Esophagus muscularis mucosa (tissue), 4 donors: ENCODE data around the gene PLPPR3. TPM values are rescaled to one million over a fixed set of nuclear protein-coding genes. Genes with fewer than 3 reads are reported as not detected.
"Not testable (repeated sequence)": the region's sequence is repeated elsewhere in the genome, so short reads cannot be mapped to it uniquely, and the experiment has no call there.

ENCODE experiments used
- DNase-seq: peaks from one replicate; pipeline ENCODE4 v3.0.0-alpha.2; 2017; ENCODE audit errors: extremely low spot score
- H3K27ac ChIP-seq, 4 donors: fragments of 200-600 bp; sonication (generic); replicated peaks in 1 of 4; 1 replicate in 3 of 4; 2 replicates in 1 of 4; pipeline ENCODE4 v1.5.1; 2016 to 2019; ENCODE audit warnings: mild to moderate bottlenecking in 1 of 4
- H3K27me3 ChIP-seq, 4 donors: fragments of 200-600 bp; sonication (generic); one replicate each; pipeline versions ENCODE4 v1.5.1 to v1.6.0; 2016 to 2019
- H3K36me3 ChIP-seq, 4 donors: fragments of 200-600 bp; sonication (generic); one replicate each; pipeline ENCODE4 v1.5.1; 2016 to 2019
- H3K4me1 ChIP-seq, 4 donors: fragments of 200-600 bp; sonication (generic); one replicate each; pipeline ENCODE4 v1.5.1; 2016 to 2019
- H3K4me3 ChIP-seq, 4 donors: fragments of 200-600 bp; sonication (generic); 1 replicate in 2 of 4; 2 replicates in 2 of 4; pipeline ENCODE4 v1.5.1; 2016 to 2019; ENCODE audit warnings: mild to moderate bottlenecking in 4 of 4, moderate library complexity in 1 of 4
- H3K9me3 ChIP-seq, 4 donors: fragments of 200-600 bp; sonication (generic); 1 replicate in 3 of 4; 2 replicates in 1 of 4; pipeline ENCODE4 v1.5.1; 2016 to 2019
- EP300 ChIP-seq: sonication (generic); formaldehyde crosslinking; IDR thresholded peaks from one replicate; pipeline ENCODE4 v1.6.1; 2017; ENCODE audit warnings: antibody characterized with exemption
- POLR2A ChIP-seq: fragments of 450-650 bp; IDR thresholded peaks from one replicate; pipeline ENCODE4 v1.6.1; 2017; ENCODE audit warnings: antibody characterized with exemption, moderate library complexity, mild to moderate bottlenecking, low read depth
- POLR2AphosphoS5 ChIP-seq, 2 donors: sonication (generic); formaldehyde crosslinking; IDR thresholded peaks; one replicate each; pipeline ENCODE4 v1.6.1; 2017; ENCODE audit warnings: antibody characterized with exemption in 2 of 2
- WGBS: methylation state at CpG from one replicate; pipeline ENCODE4 v1.1.5; 2018; 5-methylcytosine and 5-hydroxymethylcytosine counted together
- intact Hi-C: fragments of 100-400 bp; cut with DNase I; formaldehyde crosslinking; loops from one replicate; pipeline ENCODE4 v1.15.1; 2023
- total RNA-seq, 4 donors: library from RNA; depleted of rRNA; stranded (reverse); fragments of >200 nt; gene quantifications; one replicate each; pipeline versions ENCODE4 v1.1.0 to v1.2.1, GENCODE V29; 2016
- TF ChIP-seq, protein P1 (sequence below), 3 experiments: fragments of 200-600 bp in 2 of 3; fragments of 450-650 bp in 1 of 3; sonication (generic) in 2 of 3; IDR thresholded peaks; one replicate each; pipeline ENCODE4 v1.5.1; 2017 to 2019; ENCODE audit warnings: antibody characterized with exemption in 3 of 3, mild to moderate bottlenecking in 2 of 3, moderate library complexity in 1 of 3

PLPPR3 gene
- total RNA-seq, 4 donors from 2014 or later = not detected

GRCh38 chr19:821231-821824 lies 427 bp downstream of the PLPPR3 start:
- WGBS = no CpG with 5 or more reads among the region's 64 CpGs
- H3K9me3 ChIP-seq = no peaks in the 10 kb centered on the region
- no peaks in the 10 kb centered on the region for H3K36me3 ChIP-seq
- TF ChIP-seq POLR2AphosphoS5 (IDR thresholded peaks at IDR 0.05) (no peak), POLR2A (no peak), EP300 (no peak)
- TF ChIP-seq, protein P1, sequence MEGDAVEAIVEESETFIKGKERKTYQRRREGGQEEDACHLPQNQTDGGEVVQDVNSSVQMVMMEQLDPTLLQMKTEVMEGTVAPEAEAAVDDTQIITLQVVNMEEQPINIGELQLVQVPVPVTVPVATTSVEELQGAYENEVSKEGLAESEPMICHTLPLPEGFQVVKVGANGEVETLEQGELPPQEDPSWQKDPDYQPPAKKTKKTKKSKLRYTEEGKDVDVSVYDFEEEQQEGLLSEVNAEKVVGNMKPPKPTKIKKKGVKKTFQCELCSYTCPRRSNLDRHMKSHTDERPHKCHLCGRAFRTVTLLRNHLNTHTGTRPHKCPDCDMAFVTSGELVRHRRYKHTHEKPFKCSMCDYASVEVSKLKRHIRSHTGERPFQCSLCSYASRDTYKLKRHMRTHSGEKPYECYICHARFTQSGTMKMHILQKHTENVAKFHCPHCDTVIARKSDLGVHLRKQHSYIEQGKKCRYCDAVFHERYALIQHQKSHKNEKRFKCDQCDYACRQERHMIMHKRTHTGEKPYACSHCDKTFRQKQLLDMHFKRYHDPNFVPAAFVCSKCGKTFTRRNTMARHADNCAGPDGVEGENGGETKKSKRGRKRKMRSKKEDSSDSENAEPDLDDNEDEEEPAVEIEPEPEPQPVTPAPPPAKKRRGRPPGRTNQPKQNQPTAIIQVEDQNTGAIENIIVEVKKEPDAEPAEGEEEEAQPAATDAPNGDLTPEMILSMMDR (IDR thresholded peaks at IDR 0.05) = no peak
- intact Hi-C loops = no loop called here
- no peak for DNase-seq
- peak overlapping the region; percentile 41 to 56 (median 46) for H3K4me3 ChIP-seq
- peaks cover 16 to 21% (median 19%) of the 10 kb centered on the region in 4 donors for H3K4me1 ChIP-seq
- no peak overlapping the region for H3K27ac ChIP-seq
- H3K27me3 ChIP-seq = peaks cover 0 to 44% (median 24%) of the 10 kb centered on the region in 4 donors

- WGBS = 99% methylated on average over 5 of the region's 5 CpGs
- intact Hi-C loops, H3K27ac ChIP-seq, H3K4me3 ChIP-seq, H3K9me3 ChIP-seq, DNase-seq, H3K36me3 ChIP-seq: not testable (repeated sequence)
- H3K4me1 ChIP-seq = peaks cover 16 to 21% (median 19%) of the 10 kb centered on the region in 4 donors
- peaks cover 0 to 43% (median 24%) of the 10 kb centered on the region in 4 donors for H3K27me3 ChIP-seq
These were observed 1.5 kb downstream of the PLPPR3 start for GRCh38 chr19:820212-820611.

DNA sequence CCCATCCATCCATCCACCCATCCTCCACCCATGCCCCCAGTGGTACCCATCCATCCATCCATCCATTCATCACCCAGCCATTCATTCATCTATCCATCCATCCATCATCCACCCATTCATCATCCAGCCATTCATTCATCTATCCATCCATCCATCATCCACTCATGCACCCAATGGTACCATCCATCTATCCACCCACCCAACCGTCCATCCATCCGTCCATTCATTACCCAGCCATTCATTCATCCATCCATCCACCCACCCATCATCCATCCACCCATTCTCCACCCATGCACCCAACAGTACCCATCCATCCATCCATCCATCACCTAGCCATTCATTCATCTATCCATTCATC lies 5.3 kb downstream of the PLPPR3 start:
- WGBS = 90% methylated on average over 2 of the region's 2 CpGs
- Histone ChIP-seq H3K4me1 (peaks cover 3 to 6% (median 5%) of the 10 kb centered on the region in 4 donors), H3K27me3 (peaks cover 0 to 8% (median 6%) of the 10 kb centered on the region in 4 donors), H3K4me3 (no peak overlapping the region), H3K27ac (no peak overlapping the region), H3K9me3 (no peaks in the 10 kb centered on the region), H3K36me3 (peaks cover 16 to 28% (median 21%) of the 10 kb centered on the region in 4 donors)
- TF ChIP-seq, protein P1 (IDR thresholded peaks at IDR 0.05) = no peak
- TF ChIP-seq POLR2AphosphoS5 (IDR thresholded peaks at IDR 0.05) (no peak), POLR2A (no peak)
- intact Hi-C loops = no loop called here
- no peak for DNase-seq

DNA sequence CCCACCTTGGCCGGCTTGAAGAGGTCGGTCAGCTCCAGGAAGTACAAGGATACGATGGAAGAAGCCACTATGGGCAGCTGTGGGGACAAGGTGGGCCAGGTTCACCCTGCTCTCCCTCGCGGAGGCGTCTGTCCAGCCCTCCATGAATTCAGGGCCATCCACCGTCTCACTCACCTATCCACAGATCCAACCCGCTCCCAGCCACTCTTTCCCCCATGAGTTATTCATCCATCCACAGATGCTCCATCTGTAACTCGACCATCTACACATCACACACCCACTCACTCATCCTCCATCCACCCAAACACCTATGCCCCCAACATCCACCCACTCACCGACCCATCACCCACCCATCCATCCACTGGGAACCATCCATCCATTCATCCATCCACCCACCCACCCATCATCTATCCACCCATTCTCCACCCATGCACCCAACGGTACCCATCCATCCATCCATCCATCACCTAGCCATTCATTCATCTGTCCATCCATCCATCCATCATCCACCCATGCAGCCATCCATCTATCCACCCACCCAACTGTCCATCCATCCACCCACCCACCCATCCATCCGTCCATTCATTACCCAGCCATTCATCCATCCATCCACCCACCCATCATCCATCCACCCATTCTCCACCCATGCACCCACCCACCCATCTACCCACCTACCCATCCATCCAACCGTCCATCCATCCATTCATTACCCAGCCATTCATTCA lies 5.8 kb downstream of the PLPPR3 start:
- TF ChIP-seq POLR2AphosphoS5 (IDR thresholded peaks at IDR 0.05) (no peak), POLR2A (no peak), EP300 (no peak)
- TF ChIP-seq, protein P1 (IDR thresholded peaks at IDR 0.05) = no peak
- no peak for DNase-seq
- peaks cover 21 to 33% (median 27%) of the 10 kb centered on the region in 4 donors for H3K36me3 ChIP-seq
- intact Hi-C loops = no loop called here
- no peak overlapping the region for H3K4me3 ChIP-seq
- peaks cover 0 to 2% (median under 1%) of the 10 kb centered on the region in 4 donors for H3K27me3 ChIP-seq
- H3K4me1 ChIP-seq = peaks cover 0 to 1% (median under 1%) of the 10 kb centered on the region in 4 donors
- no peaks in the 10 kb centered on the region for H3K9me3 ChIP-seq
- 97% methylated on average over 13 of the region's 13 CpGs for WGBS
- no peak overlapping the region for H3K27ac ChIP-seq

- intact Hi-C loops = no loop called here
- WGBS = 88% methylated on average over 16 of the region's 47 CpGs
- no peak for DNase-seq
- H3K27ac ChIP-seq = no peak overlapping the region
- H3K36me3 ChIP-seq = peaks cover 28 to 40% (median 34%) of the 10 kb centered on the region in 4 donors
- TF ChIP-seq EP300 (no peak), POLR2AphosphoS5 (IDR thresholded peaks at IDR 0.05) (no peak), POLR2A (no peak)
- TF ChIP-seq, protein P1 (IDR thresholded peaks at IDR 0.05) = no peak
- H3K4me3 ChIP-seq = no peak overlapping the region
- no peaks in the 10 kb centered on the region for H3K4me1 ChIP-seq
- H3K27me3 ChIP-seq = no peaks in the 10 kb centered on the region
- no peaks in the 10 kb centered on the region for H3K9me3 ChIP-seq
These were observed 6.5 kb downstream of the PLPPR3 start for GRCh38 chr19:815079-815774.
